ENCODE results near the gene EIF1.
"Not testable (repeated sequence)": the region's sequence is repeated elsewhere in the genome, so short reads cannot be mapped to it uniquely, and the experiment has no call there.

The EIF1 gene

DNA sequence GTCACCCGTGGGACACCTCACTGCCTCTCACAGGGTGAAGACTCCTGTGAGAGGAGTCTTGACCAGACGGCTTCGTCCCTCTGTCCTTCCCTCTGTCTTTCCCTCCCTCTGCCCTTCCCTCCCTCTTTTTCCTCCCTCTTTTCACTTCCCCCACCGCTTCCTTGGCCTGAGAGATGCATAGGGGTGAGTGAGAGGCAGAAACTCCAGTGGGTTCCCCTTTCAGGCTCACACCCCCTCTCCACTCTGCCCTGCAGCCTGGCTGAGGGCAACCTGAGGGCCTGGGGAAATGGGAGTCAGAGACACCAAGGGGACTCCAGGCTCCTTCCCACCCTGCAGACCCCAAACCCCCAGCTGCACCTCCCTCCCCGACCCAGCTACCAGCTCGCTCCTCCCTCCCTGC is 49.7 kb upstream of the EIF1 start (continued):
- TF ChIP-seq, protein P1, sequence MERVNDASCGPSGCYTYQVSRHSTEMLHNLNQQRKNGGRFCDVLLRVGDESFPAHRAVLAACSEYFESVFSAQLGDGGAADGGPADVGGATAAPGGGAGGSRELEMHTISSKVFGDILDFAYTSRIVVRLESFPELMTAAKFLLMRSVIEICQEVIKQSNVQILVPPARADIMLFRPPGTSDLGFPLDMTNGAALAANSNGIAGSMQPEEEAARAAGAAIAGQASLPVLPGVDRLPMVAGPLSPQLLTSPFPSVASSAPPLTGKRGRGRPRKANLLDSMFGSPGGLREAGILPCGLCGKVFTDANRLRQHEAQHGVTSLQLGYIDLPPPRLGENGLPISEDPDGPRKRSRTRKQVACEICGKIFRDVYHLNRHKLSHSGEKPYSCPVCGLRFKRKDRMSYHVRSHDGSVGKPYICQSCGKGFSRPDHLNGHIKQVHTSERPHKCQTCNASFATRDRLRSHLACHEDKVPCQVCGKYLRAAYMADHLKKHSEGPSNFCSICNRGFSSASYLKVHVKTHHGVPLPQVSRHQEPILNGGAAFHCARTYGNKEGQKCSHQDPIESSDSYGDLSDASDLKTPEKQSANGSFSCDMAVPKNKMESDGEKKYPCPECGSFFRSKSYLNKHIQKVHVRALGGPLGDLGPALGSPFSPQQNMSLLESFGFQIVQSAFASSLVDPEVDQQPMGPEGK (CRISPR knock-in tag; IDR thresholded peaks at IDR 0.05; ENCODE audit: borderline replicate concordance), result no peak
- TF ChIP-seq TCF4 (CRISPR knock-in tag; IDR thresholded peaks at IDR 0.05; ENCODE audit: borderline replicate concordance), result no peak
- TF ChIP-seq ZC3H10 (CRISPR knock-in tag; IDR thresholded peaks at IDR 0.05), result no peak
- no peak for TF ChIP-seq ISL1 (CRISPR knock-in tag; IDR thresholded peaks at IDR 0.05)
- no peak for TF ChIP-seq CSDC2 (CRISPR knock-in tag; IDR thresholded peaks at IDR 0.05)
- no peak for TF ChIP-seq ZNF8 (CRISPR knock-in tag; IDR thresholded peaks at IDR 0.05)
- no peak for TF ChIP-seq ESRRG (CRISPR knock-in tag; IDR thresholded peaks at IDR 0.05)
- no peak for TF ChIP-seq OSR1 (CRISPR knock-in tag; IDR thresholded peaks at IDR 0.05)

DNA sequence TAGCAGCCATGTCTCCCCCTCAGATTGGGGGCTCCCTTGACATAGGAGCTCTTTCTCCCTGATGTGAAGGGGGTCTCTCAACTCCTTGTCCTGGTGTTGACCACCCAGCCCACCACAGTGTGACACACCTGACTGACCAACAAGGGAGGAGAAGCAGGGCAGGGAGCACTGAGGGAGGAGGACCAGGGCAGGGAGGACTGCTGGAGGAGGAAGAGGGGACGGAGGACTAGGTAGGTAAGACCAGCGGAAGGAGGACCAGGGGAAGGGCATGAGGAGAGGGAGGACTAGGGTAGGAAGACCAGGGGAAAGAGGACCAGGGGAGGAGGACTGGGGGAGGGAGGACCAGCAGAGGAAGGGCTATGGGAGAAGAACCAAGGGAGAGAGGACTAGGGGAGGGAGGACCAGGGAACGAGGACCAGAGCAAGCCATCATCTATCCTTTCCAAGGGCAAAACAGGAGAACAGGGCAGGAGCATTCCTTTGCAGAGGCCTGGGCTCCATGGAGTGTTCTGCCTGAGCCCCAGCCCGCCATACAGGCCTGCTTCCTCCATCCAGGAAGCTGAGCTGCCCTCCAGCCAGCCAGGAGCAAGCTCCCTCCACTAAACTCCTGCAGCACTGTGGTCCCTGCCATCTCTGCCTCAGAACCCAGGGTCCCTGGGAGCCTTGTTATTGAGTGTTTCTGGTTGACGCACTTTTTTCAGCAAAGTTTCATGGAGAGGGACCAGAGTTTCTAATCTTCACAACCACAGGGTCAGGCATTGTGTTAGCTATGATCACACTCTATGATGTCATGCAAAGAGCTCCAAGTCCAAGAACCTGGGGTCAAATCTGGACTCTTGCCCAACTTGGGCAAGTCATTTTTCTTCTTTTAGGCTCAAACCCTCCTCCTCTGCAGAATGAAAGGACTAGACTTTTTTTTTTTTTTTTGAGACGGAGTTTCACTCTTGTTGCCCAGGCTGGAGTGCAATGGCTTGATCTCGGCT is 48.9 kb upstream of the EIF1 start:
- no peak for TF ChIP-seq ZC3H10 (CRISPR knock-in tag; IDR thresholded peaks at IDR 0.05)
- TF ChIP-seq PPARA (CRISPR knock-in tag; IDR thresholded peaks at IDR 0.05; ENCODE audit: borderline replicate concordance), result no peak
- TF ChIP-seq, protein P2, sequence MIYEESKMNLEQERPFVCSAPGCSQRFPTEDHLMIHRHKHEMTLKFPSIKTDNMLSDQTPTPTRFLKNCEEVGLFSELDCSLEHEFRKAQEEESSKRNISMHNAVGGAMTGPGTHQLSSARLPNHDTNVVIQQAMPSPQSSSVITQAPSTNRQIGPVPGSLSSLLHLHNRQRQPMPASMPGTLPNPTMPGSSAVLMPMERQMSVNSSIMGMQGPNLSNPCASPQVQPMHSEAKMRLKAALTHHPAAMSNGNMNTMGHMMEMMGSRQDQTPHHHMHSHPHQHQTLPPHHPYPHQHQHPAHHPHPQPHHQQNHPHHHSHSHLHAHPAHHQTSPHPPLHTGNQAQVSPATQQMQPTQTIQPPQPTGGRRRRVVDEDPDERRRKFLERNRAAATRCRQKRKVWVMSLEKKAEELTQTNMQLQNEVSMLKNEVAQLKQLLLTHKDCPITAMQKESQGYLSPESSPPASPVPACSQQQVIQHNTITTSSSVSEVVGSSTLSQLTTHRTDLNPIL (CRISPR knock-in tag; IDR thresholded peaks at IDR 0.05; ENCODE audit: low read depth), result no peak
- TF ChIP-seq ZFP3 (CRISPR knock-in tag; IDR thresholded peaks at IDR 0.05), result no peak
- TF ChIP-seq TOX (CRISPR knock-in tag; IDR thresholded peaks at IDR 0.05; ENCODE audit: borderline replicate concordance), result no peak
- TF ChIP-seq, protein P3, sequence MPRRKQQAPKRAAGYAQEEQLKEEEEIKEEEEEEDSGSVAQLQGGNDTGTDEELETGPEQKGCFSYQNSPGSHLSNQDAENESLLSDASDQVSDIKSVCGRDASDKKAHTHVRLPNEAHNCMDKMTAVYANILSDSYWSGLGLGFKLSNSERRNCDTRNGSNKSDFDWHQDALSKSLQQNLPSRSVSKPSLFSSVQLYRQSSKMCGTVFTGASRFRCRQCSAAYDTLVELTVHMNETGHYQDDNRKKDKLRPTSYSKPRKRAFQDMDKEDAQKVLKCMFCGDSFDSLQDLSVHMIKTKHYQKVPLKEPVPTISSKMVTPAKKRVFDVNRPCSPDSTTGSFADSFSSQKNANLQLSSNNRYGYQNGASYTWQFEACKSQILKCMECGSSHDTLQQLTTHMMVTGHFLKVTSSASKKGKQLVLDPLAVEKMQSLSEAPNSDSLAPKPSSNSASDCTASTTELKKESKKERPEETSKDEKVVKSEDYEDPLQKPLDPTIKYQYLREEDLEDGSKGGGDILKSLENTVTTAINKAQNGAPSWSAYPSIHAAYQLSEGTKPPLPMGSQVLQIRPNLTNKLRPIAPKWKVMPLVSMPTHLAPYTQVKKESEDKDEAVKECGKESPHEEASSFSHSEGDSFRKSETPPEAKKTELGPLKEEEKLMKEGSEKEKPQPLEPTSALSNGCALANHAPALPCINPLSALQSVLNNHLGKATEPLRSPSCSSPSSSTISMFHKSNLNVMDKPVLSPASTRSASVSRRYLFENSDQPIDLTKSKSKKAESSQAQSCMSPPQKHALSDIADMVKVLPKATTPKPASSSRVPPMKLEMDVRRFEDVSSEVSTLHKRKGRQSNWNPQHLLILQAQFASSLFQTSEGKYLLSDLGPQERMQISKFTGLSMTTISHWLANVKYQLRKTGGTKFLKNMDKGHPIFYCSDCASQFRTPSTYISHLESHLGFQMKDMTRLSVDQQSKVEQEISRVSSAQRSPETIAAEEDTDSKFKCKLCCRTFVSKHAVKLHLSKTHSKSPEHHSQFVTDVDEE (CRISPR knock-in tag; IDR thresholded peaks at IDR 0.05), result no peak
- TF ChIP-seq, protein P4, sequence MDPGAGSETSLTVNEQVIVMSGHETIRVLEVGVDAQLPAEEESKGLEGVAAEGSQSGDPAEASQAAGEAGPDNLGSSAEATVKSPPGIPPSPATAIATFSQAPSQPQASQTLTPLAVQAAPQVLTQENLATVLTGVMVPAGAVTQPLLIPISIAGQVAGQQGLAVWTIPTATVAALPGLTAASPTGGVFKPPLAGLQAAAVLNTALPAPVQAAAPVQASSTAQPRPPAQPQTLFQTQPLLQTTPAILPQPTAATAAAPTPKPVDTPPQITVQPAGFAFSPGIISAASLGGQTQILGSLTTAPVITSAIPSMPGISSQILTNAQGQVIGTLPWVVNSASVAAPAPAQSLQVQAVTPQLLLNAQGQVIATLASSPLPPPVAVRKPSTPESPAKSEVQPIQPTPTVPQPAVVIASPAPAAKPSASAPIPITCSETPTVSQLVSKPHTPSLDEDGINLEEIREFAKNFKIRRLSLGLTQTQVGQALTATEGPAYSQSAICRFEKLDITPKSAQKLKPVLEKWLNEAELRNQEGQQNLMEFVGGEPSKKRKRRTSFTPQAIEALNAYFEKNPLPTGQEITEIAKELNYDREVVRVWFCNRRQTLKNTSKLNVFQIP (CRISPR knock-in tag; IDR thresholded peaks at IDR 0.05; ENCODE audit: borderline replicate concordance, low read depth), result no peak
- TF ChIP-seq ZFP30 (CRISPR knock-in tag; IDR thresholded peaks at IDR 0.05), result no peak
- no peak for TF ChIP-seq SNAI2 (CRISPR knock-in tag; IDR thresholded peaks at IDR 0.05)
- no peak for TF ChIP-seq OSR1 (CRISPR knock-in tag; IDR thresholded peaks at IDR 0.05)
- TF ChIP-seq ZNF565 (CRISPR knock-in tag; conservative IDR thresholded peaks at IDR 0.05; ENCODE audit: low read depth), result no peak
- TF ChIP-seq RARB (CRISPR knock-in tag; IDR thresholded peaks at IDR 0.05), result no peak
- no peak for TF ChIP-seq ARNTL (CRISPR knock-in tag; IDR thresholded peaks at IDR 0.05; ENCODE audit: borderline replicate concordance, low read depth)
- no peak for TF ChIP-seq CSDC2 (CRISPR knock-in tag; IDR thresholded peaks at IDR 0.05)
- no peak for TF ChIP-seq GLIS3 (CRISPR knock-in tag; IDR thresholded peaks at IDR 0.05)
- TF ChIP-seq TCF4 (CRISPR knock-in tag; IDR thresholded peaks at IDR 0.05; ENCODE audit: borderline replicate concordance), result no peak
- TF ChIP-seq BACH2 (CRISPR knock-in tag; IDR thresholded peaks at IDR 0.05; ENCODE audit: borderline replicate concordance), result no peak

DNA sequence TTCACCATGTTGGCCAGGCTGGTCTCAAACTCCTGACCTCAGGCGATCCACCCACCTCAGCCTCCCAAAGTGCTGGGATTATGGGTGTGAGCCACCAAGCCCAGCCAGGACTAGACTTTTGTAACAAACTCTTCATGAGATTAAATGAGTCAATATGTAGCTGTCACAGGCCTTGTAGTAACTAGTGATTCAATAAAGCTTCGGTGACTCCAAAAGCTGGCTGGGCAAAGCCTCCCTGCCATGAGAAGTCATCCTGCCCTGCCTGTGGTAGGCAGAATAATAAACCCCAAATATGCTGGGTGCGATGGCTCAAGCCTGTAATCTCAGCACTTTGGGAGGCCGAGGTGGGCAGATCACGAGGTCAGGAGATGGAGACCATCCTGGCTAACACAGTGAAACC is 48.1 kb upstream of the EIF1 start:
- ATAC-seq, result not testable (repeated sequence)

More for the DNA sequence above, 48.9 kb upstream of the EIF1 start:
- no peak for ATAC-seq

Data from SK-N-SH treated with all-trans-retinoic acid at 6 μM for 48 hours (cell line).